SH-SY5Y (cell line): ENCODE measurements around the gene PLD5.

Experiments used
- GATA2 ChIP-seq: IDR thresholded peaks from 2 replicates; pipeline ENCODE4 v1.6.1; 2011; ENCODE audit warnings: mild to moderate bottlenecking, low read depth, low read length
- GATA3 ChIP-seq: IDR thresholded peaks from 2 replicates; pipeline ENCODE4 v1.6.1; 2011; ENCODE audit warnings: low read depth, mild to moderate bottlenecking, low read length, moderate library complexity

DNA sequence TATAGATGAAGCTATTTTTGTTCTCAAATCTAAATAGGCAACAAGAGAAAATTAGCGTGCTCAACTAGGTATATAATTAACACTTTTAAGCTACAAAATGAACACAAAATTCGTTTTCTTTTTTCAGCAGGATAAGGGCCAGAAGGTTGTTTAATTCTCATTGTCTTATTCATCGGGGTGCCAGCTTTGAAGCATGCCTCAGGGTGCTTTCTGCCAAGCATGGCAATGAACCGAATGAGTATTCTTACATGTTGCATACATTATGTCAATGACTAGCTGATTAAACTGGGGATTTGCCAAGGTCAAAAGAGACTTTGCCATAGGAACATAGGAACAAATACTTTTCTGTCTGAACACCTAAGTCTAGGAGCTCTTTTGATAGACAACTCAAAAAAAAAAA, 423.6 kb downstream of the PLD5 start:
- TF ChIP-seq GATA2 (no peak), GATA3 (no peak)
